Measurements from ENCODE around the gene DYNC1H1.
A peak's percentile ranks its signal among the peaks of the same experiment; 100 is the strongest.
"Not testable (repeated sequence)": the region's sequence is repeated elsewhere in the genome, so short reads cannot be mapped to it uniquely, and the experiment has no call there.

DYNC1H1 gene

DNA sequence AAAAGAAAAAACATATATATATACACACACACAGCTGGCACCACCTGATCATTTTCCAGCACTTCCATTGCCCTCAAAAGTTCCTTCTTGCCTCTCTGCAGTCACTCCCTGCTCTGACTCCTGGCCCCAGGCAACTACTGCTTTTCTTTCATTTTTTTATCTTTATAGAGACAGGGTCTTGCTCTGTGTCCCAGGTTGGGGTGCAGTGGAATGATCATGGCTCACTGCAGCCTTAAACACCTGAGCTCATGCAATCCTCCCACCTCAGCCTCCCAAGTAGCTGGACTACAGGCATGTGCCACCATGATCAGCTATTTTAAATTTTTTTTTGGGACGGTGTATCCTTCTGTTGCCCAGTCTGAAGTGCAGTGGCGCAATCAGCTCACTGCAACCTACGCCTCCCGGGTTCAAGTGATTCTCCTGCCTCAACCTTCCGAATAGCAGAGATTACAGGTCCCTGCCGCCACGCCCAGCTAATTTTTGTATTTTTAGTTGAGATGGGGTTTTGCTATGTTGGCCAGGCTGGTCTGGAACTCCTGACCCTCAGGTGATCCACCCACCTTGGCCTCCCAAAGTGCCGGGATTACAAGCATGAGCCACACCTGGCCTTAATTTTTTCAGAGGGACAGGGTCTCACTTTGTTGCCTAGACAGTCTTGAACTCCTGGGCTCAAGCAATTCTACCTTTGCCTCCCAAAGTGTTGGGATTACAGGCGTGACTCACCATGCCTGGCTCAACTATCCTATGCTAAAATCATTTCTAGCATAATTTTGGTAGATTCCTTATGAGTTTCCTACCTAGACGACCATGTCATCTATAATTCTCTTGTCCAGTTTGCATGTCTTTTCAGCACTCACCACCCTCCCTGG, 114.7 kb downstream of the DYNC1H1 start:
- TF ChIP-seq CTCF (IDR thresholded peaks at IDR 0.05; ENCODE audit: low read depth, low read length) = no peak
- in situ Hi-C loops (cut with HindIII; ENCODE audit: low sequenced_read_pairs) = no loop called here
- no peak for DNase-seq (ENCODE audit: low read depth, low spot score)
- H3K4me3 ChIP-seq (ENCODE audit: low read depth, low read length) = no peak overlapping the region

DNA sequence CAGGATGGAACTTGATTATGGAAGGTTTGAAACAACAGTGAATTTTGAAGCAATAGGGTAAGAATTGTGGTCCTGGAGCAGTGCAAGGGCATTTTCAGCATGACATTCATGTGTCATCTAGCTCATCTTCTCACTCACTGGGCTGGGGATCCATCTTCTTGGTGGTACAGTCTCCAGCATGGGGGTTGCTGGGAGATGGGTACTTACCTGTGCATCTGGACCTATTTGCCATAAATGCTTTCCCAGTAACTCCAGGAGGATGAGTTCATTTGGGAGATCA, 115.3 kb downstream of the DYNC1H1 start:
- in situ Hi-C loops (cut with HindIII; ENCODE audit: low sequenced_read_pairs) = no loop called here
- TF ChIP-seq CTCF (IDR thresholded peaks at IDR 0.05; ENCODE audit: low read depth, low read length) = no peak
- DNase-seq (ENCODE audit: low read depth, low spot score) = no peak
- no peak overlapping the region for H3K4me3 ChIP-seq (ENCODE audit: low read depth, low read length)

DNA sequence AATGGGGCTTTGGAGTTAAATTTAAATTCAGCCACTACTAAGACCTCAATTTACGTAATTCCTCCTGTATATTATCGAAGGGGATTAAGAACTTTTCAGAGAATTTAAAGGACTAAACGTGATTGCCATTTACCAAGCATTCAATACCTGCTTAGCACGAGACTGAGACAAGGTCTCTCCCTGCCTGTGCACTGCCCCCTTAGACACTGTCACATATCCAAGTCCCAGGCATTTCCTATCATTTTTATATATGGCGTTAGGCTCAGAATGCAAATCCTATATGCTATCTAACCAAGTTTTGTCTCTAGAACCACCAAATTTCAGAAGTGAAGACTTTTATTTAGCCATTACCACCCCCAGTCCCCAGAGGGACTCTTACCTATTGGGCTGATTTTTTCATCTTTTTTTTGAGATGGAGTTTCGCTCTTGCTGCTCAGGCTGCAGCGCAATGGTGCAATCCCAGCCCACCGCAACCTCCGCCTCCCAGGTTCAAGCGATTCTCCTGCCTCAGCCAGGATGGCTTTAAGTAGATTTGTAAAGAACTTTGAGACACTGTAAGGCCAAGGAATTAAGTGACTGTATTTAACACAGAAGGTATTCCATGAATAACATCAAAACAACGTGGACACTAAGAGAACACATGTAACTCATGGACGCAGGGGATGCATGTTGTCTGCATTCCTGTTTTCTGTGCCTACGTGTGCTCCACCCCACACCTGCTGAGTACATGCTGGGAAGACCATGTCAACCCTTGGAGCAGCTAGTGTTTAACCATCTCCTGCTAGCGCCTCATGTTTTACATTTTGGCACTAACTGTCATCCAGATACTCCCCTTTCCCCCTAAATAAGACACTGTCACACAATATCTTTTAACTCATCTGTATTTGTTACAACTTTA, 116.1 kb downstream of the DYNC1H1 start:
- in situ Hi-C loops (cut with HindIII; ENCODE audit: low sequenced_read_pairs) = no loop called here
- no peak for DNase-seq (ENCODE audit: low read depth, low spot score)

GRCh38 chr14:102081231-102082080, 117.1 kb downstream of the DYNC1H1 start:
- no peak overlapping the region for H3K4me3 ChIP-seq (ENCODE audit: low read depth, low read length)
- DNase-seq (ENCODE audit: low read depth, low spot score) = no peak
- in situ Hi-C loops (cut with HindIII; ENCODE audit: low sequenced_read_pairs) = no loop called here
- TF ChIP-seq CTCF (IDR thresholded peaks at IDR 0.05; ENCODE audit: low read depth, low read length) = no peak

More for the DNA sequence above, 116.1 kb downstream of the DYNC1H1 start:
- TF ChIP-seq CTCF (IDR thresholded peaks at IDR 0.05; ENCODE audit: low read depth, low read length) = no peak
- H3K4me3 ChIP-seq (ENCODE audit: low read depth, low read length) = no peak overlapping the region

DNA sequence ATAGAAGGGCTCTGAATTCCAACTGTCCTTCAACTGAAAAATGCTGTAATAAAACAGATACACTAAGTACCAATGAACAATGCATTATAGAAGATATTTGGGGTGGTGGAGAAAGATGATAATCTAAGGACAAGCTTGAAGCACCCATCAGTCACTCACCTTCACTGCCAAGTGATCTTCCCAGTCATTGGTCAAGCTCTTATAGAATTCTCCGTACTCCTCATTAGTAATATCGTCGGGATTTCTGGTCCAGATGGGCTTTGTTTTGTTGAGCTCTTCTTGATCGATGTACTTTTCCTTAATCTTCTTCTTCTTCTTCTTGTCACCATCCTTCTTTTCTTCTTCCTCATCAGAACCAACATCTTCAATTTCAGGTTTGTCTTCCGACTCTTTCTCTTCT, 120.1 kb downstream of the DYNC1H1 start:
- H3K4me3 ChIP-seq (ENCODE audit: low read depth, low read length); in situ Hi-C loops (cut with HindIII; ENCODE audit: low sequenced_read_pairs); DNase-seq (ENCODE audit: low read depth, low spot score): not testable (repeated sequence)

DNA sequence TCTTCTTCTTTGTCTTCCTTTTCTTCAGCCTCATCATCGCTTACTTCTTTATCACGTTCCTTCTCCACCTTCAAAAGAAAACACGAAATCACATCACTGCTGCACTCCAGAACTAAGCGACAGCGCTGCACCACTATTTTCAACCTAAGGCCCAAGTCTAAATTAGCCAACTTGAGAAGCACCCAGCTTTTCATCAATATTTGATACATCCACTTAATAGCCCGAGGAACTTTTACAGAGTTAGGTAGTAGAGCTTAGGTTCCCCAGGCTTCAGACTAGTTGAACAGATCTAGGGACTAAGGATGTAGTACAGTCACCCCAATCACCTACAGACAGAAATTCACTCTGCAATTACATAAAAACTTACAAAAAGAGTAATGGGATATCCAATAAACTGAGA, 120.6 kb downstream of the DYNC1H1 start:
- H3K4me3 ChIP-seq (ENCODE audit: low read depth, low read length) = peak overlapping the region; percentile 80
- in situ Hi-C loops (cut with HindIII; ENCODE audit: low sequenced_read_pairs) = no loop called here
- DNase-seq (ENCODE audit: low read depth, low spot score) = no peak
- no peak for TF ChIP-seq CTCF (IDR thresholded peaks at IDR 0.05; ENCODE audit: low read depth, low read length)

Data from astrocyte of the spinal cord (primary cell).